Activated T-cell treated with anti-CD3 and anti-CD28 coated beads, Interleukin-2, amount 50 U/mL, for 48 hours (primary cell): ENCODE data around the gene NELFCD.

Source experiments
- DNase-seq, 2 experiments: peaks; one replicate each; pipeline ENCODE4 v3.0.0-alpha.2; 2020

The NELFCD gene

DNA sequence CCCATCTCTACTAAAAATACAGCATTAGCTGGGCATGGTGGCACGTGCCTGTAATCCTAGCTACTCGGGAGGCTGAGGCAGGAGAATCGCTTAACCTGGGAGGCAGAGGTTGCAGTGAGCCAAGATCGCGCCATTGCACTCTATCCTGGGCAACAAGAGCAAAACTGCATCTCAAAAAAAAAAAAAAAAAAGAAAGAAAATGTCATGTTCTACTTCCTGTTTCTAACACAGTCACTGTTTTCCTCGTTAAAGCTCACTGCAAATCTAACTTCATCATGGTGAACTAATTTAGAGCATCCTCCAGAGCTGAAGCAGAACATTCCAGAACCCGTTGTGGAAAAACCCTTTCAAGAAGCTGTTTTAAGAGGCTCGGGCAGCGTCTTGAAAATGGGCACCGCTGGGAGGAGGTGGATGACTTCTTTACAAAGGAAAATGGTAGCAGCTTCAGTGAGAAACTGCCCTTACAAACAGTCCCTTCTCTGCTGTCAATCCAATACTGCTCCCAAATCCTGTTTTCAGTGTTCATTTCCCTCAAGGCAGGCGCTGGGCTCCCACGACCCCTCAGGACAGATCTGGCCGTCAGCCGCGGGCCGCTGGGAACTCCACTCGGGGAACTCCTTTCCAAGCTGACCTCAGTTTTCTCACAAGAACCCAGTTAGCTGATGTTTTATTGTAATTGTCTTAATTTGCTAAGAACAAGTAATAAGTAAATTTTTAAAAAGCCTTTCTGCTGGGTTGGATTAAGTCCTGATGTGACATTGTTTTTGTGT is 13.5 kb downstream of the NELFCD start:
- no peak for DNase-seq

DNA sequence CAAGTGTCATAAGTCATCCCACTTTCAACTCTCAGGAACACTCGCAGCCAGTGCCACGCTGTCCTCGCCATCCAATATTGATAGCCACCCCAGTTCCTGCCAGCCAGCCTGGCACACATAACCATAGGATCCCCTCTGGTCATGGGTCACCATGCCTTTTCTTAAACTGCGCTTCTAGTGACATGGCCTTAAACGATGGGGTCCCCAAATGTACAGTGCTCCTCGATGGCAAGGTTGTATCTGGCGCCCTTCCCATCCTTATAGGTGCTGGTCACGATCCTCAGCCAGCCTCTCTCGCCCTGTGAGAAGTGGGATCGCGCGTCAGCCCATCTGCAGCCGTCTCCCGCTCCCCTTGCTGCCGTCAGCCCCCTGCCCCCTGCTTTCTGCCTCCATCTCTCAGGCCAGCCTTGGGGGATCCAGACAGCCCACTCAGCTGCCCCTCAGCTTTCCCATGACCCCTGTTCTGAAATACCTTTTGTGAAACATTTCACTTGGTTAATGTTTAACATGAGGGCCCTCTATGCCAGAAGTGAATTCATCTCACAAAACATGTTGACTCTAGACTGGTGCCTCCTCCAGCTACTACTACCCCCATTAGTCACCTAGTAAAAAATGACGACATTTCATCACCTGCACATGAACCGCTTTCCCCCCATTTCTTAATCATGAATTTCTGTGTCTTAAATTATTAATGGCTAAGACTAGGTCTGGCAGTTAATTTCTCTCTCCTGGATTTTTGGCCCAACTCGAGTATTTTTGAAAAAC is 14.6 kb downstream of the NELFCD start:
- DNase-seq, result no peak

DNA sequence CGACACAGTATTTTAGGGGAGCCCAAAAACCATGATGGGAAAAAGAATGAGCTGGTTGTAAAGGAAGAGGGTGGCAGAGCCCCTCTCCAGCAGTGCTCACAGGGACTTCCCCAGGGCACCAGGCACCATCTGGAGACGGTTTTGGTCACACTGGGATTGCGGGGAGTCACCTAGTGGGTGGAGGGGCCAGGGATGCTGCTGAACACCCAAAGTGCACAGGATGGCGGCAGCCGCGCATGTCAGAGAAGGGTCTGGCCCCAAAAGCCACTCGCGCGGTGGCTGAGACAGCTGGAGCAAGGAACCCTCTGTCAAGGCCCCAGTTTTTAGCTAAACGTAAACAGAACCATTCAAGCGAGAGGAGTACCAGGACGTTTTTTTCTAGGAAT is 15.2 kb downstream of the NELFCD start:
- no peak for DNase-seq

DNA sequence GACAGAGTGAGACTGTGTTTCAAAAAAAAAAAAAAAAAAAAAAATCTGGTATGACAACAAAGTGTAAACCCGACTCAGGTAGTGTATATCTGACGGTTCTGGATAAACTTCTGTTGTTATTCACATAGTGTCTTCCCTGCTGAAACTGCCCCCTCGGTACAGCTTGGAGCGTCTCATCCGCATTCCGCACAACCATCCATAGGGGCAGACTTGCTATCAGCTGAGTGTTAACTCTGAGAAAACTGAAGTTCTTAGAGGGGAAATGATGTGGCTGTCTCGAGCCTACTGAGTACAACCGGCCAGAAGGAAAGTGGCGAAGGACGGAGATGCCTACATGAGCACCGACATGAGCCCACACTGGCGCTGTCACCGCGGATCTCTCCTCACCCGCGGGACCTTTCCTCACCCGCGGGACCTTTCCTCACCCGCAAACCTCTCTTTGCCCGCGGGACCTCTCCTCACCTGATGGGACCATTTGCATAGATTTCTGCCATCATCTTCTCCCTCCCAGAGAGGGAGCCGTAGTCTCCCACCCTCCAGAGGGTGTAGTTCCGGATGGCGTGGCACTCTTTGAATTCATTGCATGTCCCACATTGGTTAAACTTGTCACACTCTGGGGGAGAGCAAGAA is 16.2 kb downstream of the NELFCD start:
- no peak for DNase-seq

GRCh38 chr20:58998656-58999055 is 17.6 kb downstream of the NELFCD start:
- no peak for DNase-seq

DNA sequence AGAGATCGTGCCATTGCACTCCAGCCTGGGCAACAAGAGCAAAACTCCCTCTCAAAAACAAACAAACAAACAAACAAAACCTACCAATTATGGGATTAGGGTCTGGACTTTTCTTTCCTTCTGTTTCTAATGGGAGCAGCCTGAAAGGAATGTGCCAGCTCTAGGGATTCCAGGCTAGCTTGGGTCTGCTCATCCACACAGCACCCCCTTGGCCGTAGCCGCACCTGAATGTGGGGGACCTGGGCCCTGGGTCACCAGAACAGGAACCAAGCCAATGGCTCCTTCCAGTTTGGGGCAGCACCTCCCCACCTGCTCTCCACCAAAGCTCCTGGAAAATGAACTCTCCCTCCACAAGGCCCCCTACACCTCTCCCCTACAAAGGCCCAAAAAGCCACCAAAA is 19.3 kb downstream of the NELFCD start:
- DNase-seq, result no peak

- DNase-seq, result no peak
Observed at GRCh38 chr20:59001068-59001448, 20.0 kb downstream of the NELFCD start.

GRCh38 chr20:59001449-59002171 is 20.6 kb downstream of the NELFCD start:
- DNase-seq, result no peak

- no peak for DNase-seq
Observed at GRCh38 chr20:59002388-59002787, 21.3 kb downstream of the NELFCD start.

DNA sequence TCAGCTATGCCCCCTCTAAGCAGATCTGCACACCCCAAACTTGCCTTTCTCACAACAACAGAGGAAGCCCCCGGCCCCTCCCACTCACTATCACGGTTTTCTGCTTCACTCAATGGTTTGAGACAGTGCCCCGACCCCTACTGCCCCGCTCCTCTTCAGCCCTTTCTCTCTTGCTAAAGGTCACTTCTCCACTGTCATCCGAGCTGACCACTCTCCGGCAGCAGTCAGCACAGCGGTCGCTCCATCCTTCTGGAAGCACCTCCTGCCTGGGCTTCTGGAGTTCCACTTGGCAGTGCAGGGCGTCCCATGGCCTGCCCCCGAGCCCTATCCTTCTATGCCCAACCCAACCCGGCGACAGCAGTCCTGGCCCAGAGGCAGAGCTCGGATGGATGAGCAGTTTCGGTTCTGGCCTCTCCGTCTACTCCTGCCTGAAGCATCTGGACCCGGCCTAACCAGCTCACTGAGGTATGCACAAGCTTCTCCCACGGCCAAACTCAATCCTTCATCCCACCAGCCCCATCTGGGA is 21.9 kb downstream of the NELFCD start:
- DNase-seq, result no peak

- DNase-seq, result no peak
Observed at GRCh38 chr20:59003836-59004492, 22.9 kb downstream of the NELFCD start.

- peak; percentile 53 to 58 for DNase-seq
Observed at GRCh38 chr20:59004493-59004762, 23.4 kb downstream of the NELFCD start.

- peak in 1 of 2 experiments; percentile 54 for DNase-seq
Observed at GRCh38 chr20:59004763-59005522, 23.9 kb downstream of the NELFCD start.

DNA sequence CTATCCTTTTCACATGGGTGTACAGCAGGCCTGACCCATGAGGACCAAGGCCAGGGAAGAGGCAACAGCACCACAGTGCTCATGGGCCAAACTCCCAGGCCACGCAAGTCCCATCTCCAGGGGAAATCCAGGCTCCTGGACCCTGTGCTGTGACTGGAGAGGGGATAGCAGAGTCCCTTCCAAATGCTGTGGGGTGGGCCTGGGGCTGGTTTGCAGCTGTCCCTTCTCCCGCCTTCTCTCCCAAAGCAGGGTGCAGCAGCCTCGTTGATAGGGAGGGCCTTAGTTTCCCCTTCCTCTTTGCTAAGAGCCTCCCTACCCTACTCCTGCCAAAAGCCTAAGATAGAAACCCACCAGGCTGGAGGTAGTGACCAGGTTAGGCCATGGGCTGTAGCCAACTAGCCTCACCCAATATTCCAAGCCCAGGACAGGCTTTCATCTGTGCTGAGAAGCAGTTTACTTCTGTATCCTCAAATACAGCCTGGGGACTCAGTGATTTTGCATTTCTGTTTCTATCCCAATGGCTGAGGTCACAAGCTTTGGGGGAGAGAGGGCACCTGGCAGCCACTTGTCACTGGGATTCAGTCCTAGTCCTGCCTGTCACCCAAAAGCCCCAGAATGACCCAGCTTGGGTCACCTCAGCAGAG is 24.6 kb downstream of the NELFCD start:
- DNase-seq, result no peak

DNA sequence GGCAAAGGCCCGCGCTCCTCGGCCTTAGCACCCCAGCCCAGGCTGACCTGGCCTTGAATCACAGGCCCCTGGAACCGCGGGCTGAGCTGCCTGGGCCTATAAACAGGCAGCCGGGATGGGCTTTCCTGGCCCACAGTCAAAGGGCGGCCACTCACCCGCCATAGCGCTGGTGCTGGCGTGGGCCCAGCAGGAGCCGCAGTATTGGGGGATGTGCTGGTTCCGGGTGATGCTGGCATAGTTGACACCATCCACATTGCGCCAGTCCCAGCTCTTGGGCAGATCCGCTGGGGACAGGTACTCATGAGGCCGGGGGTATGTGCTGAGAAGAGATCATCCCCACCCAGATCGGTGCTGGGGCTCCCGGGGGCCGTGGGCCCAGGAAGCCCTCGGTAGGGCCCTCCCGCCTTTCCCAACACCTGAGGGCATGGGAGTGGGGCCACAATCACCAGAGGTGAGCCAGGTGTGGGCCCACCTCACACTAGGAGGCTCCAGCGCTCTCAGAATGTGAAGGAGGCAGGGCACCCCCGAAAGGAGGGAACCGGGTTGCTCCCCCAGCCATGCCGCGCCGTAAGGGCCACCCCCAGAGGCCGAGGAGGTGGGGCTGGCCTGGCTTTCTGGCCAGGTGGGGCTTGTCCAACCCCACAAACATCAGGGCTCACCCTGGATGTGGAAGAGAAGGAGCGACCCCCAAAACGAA is 25.3 kb downstream of the NELFCD start:
- DNase-seq, result no peak

DNA sequence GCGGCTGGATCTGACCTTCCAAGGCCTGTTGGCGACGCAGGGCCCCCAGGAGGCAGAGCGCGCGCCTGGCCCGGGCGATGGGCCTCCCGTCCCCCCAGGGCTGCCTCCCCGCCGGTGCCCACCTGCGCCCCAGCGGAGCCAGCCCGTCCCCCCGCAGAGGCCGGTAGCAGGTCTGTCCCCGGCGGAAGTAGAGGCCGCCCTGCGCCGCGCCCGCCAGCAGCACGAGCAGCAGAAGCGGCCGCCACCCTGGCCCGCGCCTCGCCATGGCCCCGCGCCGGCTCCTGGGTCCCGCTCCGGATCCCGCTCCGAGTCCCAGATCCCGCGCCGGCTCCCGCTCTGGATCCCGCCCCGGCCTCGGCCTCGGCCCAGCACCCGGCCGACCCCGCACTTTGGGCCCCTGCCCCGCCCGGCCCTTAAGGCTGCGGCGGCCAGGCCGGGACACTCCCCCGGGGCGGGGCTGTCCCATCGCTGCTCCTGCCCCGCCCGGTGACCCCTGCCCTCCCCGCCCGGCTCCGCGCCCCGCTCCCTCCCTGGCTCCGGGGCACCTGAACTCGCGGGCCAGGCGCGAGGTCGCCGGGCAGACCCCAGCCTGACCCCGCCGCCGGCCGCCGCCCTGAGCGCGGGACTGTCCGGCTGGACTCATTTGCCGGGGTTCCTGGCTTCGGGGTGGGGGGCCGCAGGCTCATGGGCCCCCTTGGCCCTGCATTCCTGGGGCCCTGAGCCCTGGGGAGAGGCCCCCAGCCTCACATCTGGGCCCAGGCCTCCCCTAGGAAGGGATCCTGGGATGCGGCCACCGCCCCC is 26.0 kb downstream of the NELFCD start, which contains the start of gene CTSZ:
TSS of gene CTSZ (minus strand) at position 391 of the 801 bp plus-strand sequence. CDS start at position 265, 126 bp downstream.
- DNase-seq, result peak; percentile 57 to 70

- no peak for DNase-seq
Observed at GRCh38 chr20:59007665-59008511, 26.8 kb downstream of the NELFCD start.

DNA sequence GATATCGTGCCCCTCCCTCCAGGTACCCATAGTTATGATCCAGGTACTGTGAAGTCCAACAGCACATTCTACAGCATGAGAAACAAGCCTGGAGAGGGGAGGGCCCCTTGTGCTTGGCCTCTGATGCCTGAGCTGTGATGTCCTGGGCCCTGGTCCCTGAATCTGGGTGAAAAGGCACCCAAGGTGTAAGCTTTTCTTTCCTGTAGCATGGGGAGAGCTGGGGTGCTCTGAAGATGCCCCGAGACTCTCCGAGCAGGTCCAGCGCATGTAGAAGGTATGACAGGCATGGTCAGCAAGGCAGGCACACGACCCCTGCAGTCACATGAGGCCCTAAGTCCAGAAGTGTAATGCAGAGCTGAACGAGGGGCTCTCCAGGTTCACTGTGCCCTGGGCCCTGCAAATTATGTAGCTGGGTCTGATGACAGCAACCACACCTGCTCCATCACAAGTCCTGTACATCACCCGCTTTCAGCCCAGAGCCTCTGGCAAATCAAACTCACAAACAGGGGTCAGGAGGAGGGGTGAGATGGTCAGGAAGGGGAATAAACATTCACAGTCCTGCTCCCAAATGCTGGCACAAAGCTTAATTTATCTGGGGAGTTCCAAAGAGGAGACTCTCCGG is 27.8 kb downstream of the NELFCD start:
- no peak for DNase-seq
